ENCODE data around the gene ZNF112. TPM values are rescaled to one million over a fixed set of nuclear protein-coding genes. Genes with fewer than 3 reads are reported as not detected.

The ZNF112 gene
- total RNA-seq, 4 donors from 2014 or later, result 2.6 to 9.1 (median 6.3) TPM

DNA sequence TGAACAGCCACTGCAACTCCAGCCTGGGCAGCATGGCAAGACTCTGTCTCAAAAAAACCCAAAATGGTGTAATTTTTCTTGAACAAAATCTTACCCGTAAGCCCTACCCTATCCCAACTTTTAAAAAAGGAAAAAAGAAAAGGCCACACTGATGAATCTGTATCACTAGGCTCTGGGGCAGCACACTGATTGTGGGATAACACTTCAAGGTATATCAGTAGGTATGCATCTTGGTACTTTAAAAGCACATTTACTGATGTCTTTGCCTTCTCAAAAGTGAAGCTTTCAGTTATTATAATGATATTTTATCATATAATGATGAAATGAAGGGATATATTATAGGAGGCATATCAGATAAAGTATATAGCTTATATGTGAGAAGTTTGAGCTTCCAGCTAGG, 24.3 kb downstream of the ZNF112 start:
- TF ChIP-seq, protein P1, sequence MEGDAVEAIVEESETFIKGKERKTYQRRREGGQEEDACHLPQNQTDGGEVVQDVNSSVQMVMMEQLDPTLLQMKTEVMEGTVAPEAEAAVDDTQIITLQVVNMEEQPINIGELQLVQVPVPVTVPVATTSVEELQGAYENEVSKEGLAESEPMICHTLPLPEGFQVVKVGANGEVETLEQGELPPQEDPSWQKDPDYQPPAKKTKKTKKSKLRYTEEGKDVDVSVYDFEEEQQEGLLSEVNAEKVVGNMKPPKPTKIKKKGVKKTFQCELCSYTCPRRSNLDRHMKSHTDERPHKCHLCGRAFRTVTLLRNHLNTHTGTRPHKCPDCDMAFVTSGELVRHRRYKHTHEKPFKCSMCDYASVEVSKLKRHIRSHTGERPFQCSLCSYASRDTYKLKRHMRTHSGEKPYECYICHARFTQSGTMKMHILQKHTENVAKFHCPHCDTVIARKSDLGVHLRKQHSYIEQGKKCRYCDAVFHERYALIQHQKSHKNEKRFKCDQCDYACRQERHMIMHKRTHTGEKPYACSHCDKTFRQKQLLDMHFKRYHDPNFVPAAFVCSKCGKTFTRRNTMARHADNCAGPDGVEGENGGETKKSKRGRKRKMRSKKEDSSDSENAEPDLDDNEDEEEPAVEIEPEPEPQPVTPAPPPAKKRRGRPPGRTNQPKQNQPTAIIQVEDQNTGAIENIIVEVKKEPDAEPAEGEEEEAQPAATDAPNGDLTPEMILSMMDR (IDR thresholded peaks at IDR 0.05), result no peak
- Histone ChIP-seq H3K4me3 (no peak overlapping the region), H3K27ac (no peak overlapping the region), H3K4me1 (no peaks in the 10 kb centered on the region), H3K36me3 (peaks cover 0 to 94% (median 0%) of the 10 kb centered on the region in 3 donors), H3K9me3 (peaks cover 0 to 70% (median 8%) of the 10 kb centered on the region in 4 donors), H3K27me3 (no peaks in the 10 kb centered on the region)
- DNase-seq, result no peak

DNA sequence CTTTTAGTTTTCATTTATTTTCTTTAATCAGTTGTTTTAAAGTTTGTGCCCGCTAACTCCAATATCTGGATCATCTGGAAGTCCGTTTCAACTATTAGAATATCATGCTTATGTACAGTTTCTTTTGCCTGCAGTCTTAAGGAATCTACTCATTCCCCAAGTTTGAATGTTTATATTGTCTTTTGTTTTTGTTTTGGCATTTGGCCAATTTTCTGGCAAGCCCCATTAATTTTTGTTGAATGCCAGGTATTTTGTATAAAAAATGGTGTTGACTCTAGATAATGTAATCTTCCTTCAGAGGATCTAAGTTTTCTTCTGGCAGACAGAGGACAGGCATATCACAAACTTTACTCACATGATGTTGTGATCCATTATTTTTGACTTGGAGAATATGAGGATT, 40.6 kb downstream of the ZNF112 start:
- Histone ChIP-seq H3K27me3 (no peaks in the 10 kb centered on the region), H3K9me3 (peaks cover 0 to 27% (median 0%) of the 10 kb centered on the region in 4 donors), H3K27ac (no peak overlapping the region), H3K4me3 (no peak overlapping the region), H3K36me3 (no peaks in the 10 kb centered on the region), H3K4me1 (no peaks in the 10 kb centered on the region)
- DNase-seq, result no peak
- no peak for TF ChIP-seq POLR2A (IDR thresholded peaks at IDR 0.05)
- TF ChIP-seq, protein P1 (IDR thresholded peaks at IDR 0.05), result no peak

DNA sequence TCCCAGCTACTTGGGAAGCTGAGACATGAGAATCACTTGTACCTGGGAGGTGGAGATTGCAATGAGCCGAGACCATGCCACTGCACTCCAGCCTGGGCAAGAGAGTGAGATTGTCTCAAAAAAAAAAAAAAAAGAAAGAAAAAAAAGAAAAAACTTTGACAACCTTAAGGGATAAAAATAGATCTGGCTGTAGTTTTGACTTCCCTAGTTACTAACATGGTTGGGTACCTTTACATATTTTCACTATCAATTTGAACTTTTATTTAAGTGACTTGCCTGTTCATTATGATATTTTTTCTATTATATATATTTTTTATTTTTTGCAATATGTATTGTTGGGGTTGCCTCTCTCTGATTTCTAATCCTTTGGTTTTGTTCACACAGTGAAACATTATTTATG, 43.2 kb downstream of the ZNF112 start:
- no peak for DNase-seq
- no peaks in the 10 kb centered on the region for H3K4me1 ChIP-seq
- H3K27me3 ChIP-seq, result no peaks in the 10 kb centered on the region
- no peaks in the 10 kb centered on the region for H3K36me3 ChIP-seq
- no peak overlapping the region for H3K4me3 ChIP-seq
- H3K9me3 ChIP-seq, result peaks cover 0 to 16% (median 0%) of the 10 kb centered on the region in 4 donors
- no peak for TF ChIP-seq POLR2A (IDR thresholded peaks at IDR 0.05)
- TF ChIP-seq, protein P1 (IDR thresholded peaks at IDR 0.05), result no peak
- H3K27ac ChIP-seq, result no peak overlapping the region

DNA sequence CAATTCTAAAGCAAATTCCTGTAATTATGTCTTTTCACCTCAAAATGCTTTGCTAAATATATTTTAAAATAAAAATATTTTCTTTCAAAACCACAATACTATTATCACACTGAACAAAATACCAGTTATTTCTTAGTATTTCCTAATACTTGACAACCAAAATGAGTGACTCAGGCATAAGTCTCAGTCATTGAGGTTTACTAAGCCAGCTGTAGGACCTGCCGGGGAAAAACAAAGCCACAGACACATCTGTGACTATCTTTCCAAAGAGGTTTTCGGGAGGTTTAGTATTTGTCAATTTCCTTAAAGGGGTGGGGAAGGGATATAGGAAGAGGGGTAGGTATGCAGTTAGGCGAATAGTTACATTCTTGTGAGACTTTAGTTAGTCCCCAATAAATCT, 48.5 kb downstream of the ZNF112 start:
- TF ChIP-seq, protein P1 (IDR thresholded peaks at IDR 0.05), result no peak
- no peak for TF ChIP-seq POLR2A (IDR thresholded peaks at IDR 0.05)
- Histone ChIP-seq H3K27me3 (no peaks in the 10 kb centered on the region), H3K27ac (no peak overlapping the region), H3K9me3 (peaks cover 0 to 5% (median 0%) of the 10 kb centered on the region in 4 donors), H3K36me3 (no peaks in the 10 kb centered on the region), H3K4me3 (no peak overlapping the region), H3K4me1 (peaks cover 0 to 10% (median 0%) of the 10 kb centered on the region in 4 donors)
- no peak for DNase-seq

DNA sequence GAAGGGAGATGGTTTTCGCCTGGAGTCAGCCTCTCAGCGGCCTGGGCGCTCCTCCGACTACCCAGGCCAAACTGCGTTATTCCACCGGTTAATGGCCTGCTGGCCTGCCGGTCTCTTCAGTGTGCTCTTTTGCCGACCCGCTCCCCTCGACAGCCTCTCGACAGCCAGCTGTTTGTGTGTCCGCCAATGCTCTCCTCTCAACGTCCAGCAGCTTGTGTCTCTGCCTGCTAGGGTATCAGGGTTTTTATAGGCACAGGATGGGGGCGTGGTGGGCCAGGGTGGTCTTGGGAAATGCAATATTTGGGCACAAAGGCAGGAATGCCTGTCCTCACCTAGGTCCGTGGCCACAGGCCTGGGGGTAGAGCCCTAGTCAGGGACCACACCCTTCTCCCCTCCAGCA, 50.2 kb downstream of the ZNF112 start:
- H3K27me3 ChIP-seq, result no peaks in the 10 kb centered on the region
- no peak for DNase-seq
- TF ChIP-seq, protein P1 (IDR thresholded peaks at IDR 0.05), result no peak
- TF ChIP-seq POLR2A (IDR thresholded peaks at IDR 0.05), result no peak
- H3K36me3 ChIP-seq, result peaks cover 0 to 13% (median 0%) of the 10 kb centered on the region in 3 donors
- H3K27ac ChIP-seq, result no peak overlapping the region
- H3K9me3 ChIP-seq, result peaks cover 0 to 5% (median 0%) of the 10 kb centered on the region in 4 donors
- H3K4me3 ChIP-seq, result no peak overlapping the region
- H3K4me1 ChIP-seq, result peaks cover 0 to 10% (median 0%) of the 10 kb centered on the region in 4 donors

DNA sequence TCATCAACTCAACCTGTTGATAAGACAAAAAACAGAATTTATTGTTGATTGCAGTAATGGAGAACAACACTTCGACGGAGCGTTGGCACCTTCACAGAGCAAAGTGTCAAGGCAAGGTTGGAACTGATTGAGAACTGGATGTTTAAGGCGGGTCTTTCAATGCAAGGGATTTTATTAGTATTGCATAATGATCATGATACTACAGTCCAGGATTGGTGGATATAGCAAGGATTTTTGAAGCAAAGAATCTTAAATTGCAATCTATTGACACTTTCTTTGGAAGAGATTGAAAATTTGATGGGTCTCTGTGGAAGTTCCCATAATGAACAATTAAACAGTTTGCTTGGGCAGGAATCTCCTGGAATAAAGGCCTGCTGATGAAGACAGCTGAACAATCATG, 51.0 kb downstream of the ZNF112 start:
- TF ChIP-seq POLR2A (IDR thresholded peaks at IDR 0.05), result no peak
- TF ChIP-seq, protein P1 (IDR thresholded peaks at IDR 0.05), result no peak
- Histone ChIP-seq H3K36me3 (peaks cover 0 to 20% (median 0%) of the 10 kb centered on the region in 3 donors), H3K4me3 (peak overlapping the region in 2 of 4 donors; percentile 53 to 94), H3K9me3 (peaks cover 0 to 5% (median 0%) of the 10 kb centered on the region in 4 donors), H3K4me1 (peaks cover 0 to 10% (median 0%) of the 10 kb centered on the region in 4 donors), H3K27ac (no peak overlapping the region), H3K27me3 (no peaks in the 10 kb centered on the region)
- DNase-seq, result no peak
